KMS-11 (cell line): ENCODE results near the gene HAO2.

Experiments
- H2AFZ ChIP-seq: fragments of 200-600 bp; sonication (generic); 2 replicates; pipeline ENCODE4 v1.6.1; 2016; ENCODE audit warnings: antibody characterized with exemption, mixed run types, low read depth
- H3K27ac ChIP-seq: fragments of 200-600 bp; sonication (generic); 2 replicates; pipeline ENCODE4 v1.6.1; 2016; ENCODE audit warnings: mild to moderate bottlenecking, mixed run types
- H3K27me3 ChIP-seq: fragments of 200-600 bp; sonication (generic); 2 replicates; pipeline ENCODE4 v1.6.1; 2017; ENCODE audit warnings: mild to moderate bottlenecking, low read depth, mixed run types, moderate library complexity; ENCODE audit not compliant: insufficient read depth
- H3K36me3 ChIP-seq: fragments of 200-600 bp; sonication (generic); 2 replicates; pipeline ENCODE4 v1.6.1; 2017; ENCODE audit warnings: mild to moderate bottlenecking, mixed run types; ENCODE audit not compliant: insufficient read depth
- H3K4me1 ChIP-seq: fragments of 200-600 bp; sonication (generic); 2 replicates; pipeline ENCODE4 v1.6.1; 2016; ENCODE audit warnings: mild to moderate bottlenecking, low read depth, mixed run types; ENCODE audit not compliant: poor library complexity, severe bottlenecking
- H3K4me2 ChIP-seq: fragments of 200-600 bp; sonication (generic); 2 replicates; pipeline ENCODE4 v1.7.0; 2016; ENCODE audit warnings: mild to moderate bottlenecking, mixed run types
- H3K4me3 ChIP-seq: fragments of 200-600 bp; sonication (generic); IDR thresholded peaks from 2 replicates; pipeline ENCODE4 v1.6.1; 2017; ENCODE audit warnings: low read depth, low read length, mixed read lengths; ENCODE audit not compliant: insufficient read depth
- H3K79me2 ChIP-seq: fragments of 200-600 bp; sonication (generic); 2 replicates; pipeline ENCODE4 v1.6.1; 2016; ENCODE audit warnings: low read depth, mixed run types; ENCODE audit not compliant: insufficient read depth
- H3K9ac ChIP-seq: fragments of 200-600 bp; sonication (generic); 2 replicates; pipeline ENCODE4 v1.6.1; 2016; ENCODE audit warnings: mild to moderate bottlenecking, mixed run types
- H4K20me1 ChIP-seq: fragments of 200-600 bp; sonication (generic); 2 replicates; pipeline ENCODE4 v1.6.1; 2016; ENCODE audit warnings: mild to moderate bottlenecking, mixed run types; ENCODE audit not compliant: insufficient read depth
- TF ChIP-seq, protein P1 (sequence below): fragments of 200-600 bp; sonication (generic); conservative IDR thresholded peaks from 2 replicates; pipeline ENCODE4 v1.6.1; 2017; ENCODE audit warnings: low read depth, mild to moderate bottlenecking, antibody characterized with exemption, low read length, moderate library complexity, mixed read lengths

Gene HAO2

DNA sequence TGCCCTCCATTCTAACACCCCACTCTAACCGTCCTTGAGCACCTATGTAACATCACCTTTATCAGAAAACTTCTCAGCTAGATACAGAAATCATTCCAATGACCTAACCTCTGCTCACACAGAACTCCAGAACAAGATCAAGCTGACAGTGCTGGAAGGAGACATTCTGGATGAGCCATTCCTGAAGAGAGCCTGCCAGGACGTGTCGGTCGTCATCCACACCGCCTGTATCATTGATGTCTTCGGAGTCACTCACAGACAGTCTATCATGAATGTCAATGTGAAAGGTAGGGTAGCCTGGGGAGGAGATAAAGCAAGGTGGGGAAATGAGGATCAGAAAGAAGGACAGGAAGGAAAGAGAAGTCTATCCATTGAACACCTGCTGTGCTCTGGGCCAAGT is 74.2 kb downstream of the HAO2 start:
- no peak overlapping the region for H3K27ac ChIP-seq
- H3K4me1 ChIP-seq = no peaks in the 10 kb centered on the region
- no peak overlapping the region for H3K4me3 ChIP-seq
- H3K27me3 ChIP-seq = no peaks in the 10 kb centered on the region
- no peak overlapping the region for H3K4me2 ChIP-seq
- H4K20me1 ChIP-seq = no peaks in the 10 kb centered on the region
- no peak overlapping the region for H2AFZ ChIP-seq
- H3K36me3 ChIP-seq = no peaks in the 10 kb centered on the region
- no peaks in the 10 kb centered on the region for H3K79me2 ChIP-seq
- TF ChIP-seq, protein P1, sequence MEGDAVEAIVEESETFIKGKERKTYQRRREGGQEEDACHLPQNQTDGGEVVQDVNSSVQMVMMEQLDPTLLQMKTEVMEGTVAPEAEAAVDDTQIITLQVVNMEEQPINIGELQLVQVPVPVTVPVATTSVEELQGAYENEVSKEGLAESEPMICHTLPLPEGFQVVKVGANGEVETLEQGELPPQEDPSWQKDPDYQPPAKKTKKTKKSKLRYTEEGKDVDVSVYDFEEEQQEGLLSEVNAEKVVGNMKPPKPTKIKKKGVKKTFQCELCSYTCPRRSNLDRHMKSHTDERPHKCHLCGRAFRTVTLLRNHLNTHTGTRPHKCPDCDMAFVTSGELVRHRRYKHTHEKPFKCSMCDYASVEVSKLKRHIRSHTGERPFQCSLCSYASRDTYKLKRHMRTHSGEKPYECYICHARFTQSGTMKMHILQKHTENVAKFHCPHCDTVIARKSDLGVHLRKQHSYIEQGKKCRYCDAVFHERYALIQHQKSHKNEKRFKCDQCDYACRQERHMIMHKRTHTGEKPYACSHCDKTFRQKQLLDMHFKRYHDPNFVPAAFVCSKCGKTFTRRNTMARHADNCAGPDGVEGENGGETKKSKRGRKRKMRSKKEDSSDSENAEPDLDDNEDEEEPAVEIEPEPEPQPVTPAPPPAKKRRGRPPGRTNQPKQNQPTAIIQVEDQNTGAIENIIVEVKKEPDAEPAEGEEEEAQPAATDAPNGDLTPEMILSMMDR = no peak
- no peak overlapping the region for H3K9ac ChIP-seq
